CD8-positive, alpha-beta memory T cell (primary cell): ENCODE measurements around the gene HSD17B11. TPM values are rescaled to one million over a fixed set of nuclear protein-coding genes. Genes with fewer than 3 reads are reported as not detected.
A peak's percentile ranks its signal among the peaks of the same experiment; 100 is the strongest.

Experiments
- CTCF ChIA-PET: fragments of 350-600 bp; sonication (Branson Sonifier 250); formaldehyde crosslinking; loops from one replicate; lab custom pipeline; 2021; ENCODE audit warnings: antibody characterized with exemption; lab: Charles Lee
- POLR2A ChIA-PET: fragments of 350-600 bp; sonication (Branson Sonifier 250); formaldehyde crosslinking; loops from one replicate; lab custom pipeline; 2021; ENCODE audit warnings: antibody characterized with exemption; lab: Charles Lee
- DNase-seq, 5 donors: peaks; one replicate each; pipeline versions ENCODE4 v3.0.0 to v3.0.0-alpha.2; 2020 to 2022; ENCODE audit warnings: mixed read lengths in 1 of 5
- H3K27ac ChIP-seq: one replicate; pipeline ENCODE4 v1.7.0; 2013; ENCODE audit warnings: low read depth, mild to moderate bottlenecking, low read length, moderate library complexity
- H3K27me3 ChIP-seq: 2 replicates; pipeline ENCODE4 v1.7.0; 2013; ENCODE audit warnings: low read length, mild to moderate bottlenecking; ENCODE audit not compliant: insufficient read depth, poor library complexity, severe bottlenecking
- H3K36me3 ChIP-seq: 2 replicates; pipeline ENCODE4 v1.7.0; 2013; ENCODE audit warnings: mild to moderate bottlenecking, low read length, moderate library complexity; ENCODE audit not compliant: insufficient read depth
- H3K4me1 ChIP-seq: 2 replicates; pipeline ENCODE4 v1.7.0; 2013; ENCODE audit warnings: mild to moderate bottlenecking, low read length, moderate library complexity; ENCODE audit not compliant: insufficient read depth
- H3K4me3 ChIP-seq: 2 replicates; pipeline ENCODE4 v1.7.0; 2013; ENCODE audit warnings: mild to moderate bottlenecking, low read length
- H3K9me3 ChIP-seq: 2 replicates; pipeline ENCODE4 v1.7.0; 2013; ENCODE audit warnings: mild to moderate bottlenecking, low read length
- H3K27ac Mint-ChIP-seq, 8 donors: one replicate each; pipeline ENCODE4 v1.8.0; 2020 to 2021; ENCODE audit warnings: mixed read lengths in 8 of 8, mild to moderate bottlenecking in 6 of 8, inconsistent platforms in 3 of 8, moderate library complexity in 3 of 8
- H3K27me3 Mint-ChIP-seq, 2 donors: one replicate each; pipeline ENCODE4 v1.8.0; 2020 to 2021; ENCODE audit warnings: mixed read lengths in 2 of 2, mild to moderate bottlenecking in 1 of 2, moderate library complexity in 1 of 2
- H3K36me3 Mint-ChIP-seq, 3 donors: one replicate each; pipeline ENCODE4 v1.8.0; 2020 to 2021; ENCODE audit warnings: mixed read lengths in 3 of 3, inconsistent platforms in 1 of 3, mild to moderate bottlenecking in 1 of 3
- H3K4me1 Mint-ChIP-seq, 3 donors: one replicate each; pipeline ENCODE4 v1.8.0; 2020 to 2021; ENCODE audit warnings: mixed read lengths in 3 of 3, inconsistent platforms in 1 of 3, mild to moderate bottlenecking in 1 of 3
- H3K4me3 Mint-ChIP-seq, 7 donors: one replicate each; pipeline ENCODE4 v1.8.0; 2020 to 2021; ENCODE audit warnings: mixed read lengths in 7 of 7, mild to moderate bottlenecking in 6 of 7, moderate library complexity in 4 of 7, inconsistent platforms in 2 of 7
- H3K9me3 Mint-ChIP-seq, 5 donors: one replicate each; pipeline ENCODE4 v1.8.0; 2020 to 2022; ENCODE audit warnings: mixed read lengths in 5 of 5, mild to moderate bottlenecking in 3 of 5, moderate library complexity in 2 of 5, inconsistent platforms in 1 of 5
- polyA plus RNA-seq: library from polyadenylated mRNA; unstranded; fragments of 300-500 nt; fragmentation: Illumina TruSeq; gene quantifications from one replicate; pipeline ENCODE4 v1.2.3, GENCODE V29; 2021
- total RNA-seq, 2 experiments: library from RNA; stranded (reverse); gene quantifications; one replicate each; pipeline ENCODE4 v1.2.3, GENCODE V29; 2021

HSD17B11 gene, protein sequence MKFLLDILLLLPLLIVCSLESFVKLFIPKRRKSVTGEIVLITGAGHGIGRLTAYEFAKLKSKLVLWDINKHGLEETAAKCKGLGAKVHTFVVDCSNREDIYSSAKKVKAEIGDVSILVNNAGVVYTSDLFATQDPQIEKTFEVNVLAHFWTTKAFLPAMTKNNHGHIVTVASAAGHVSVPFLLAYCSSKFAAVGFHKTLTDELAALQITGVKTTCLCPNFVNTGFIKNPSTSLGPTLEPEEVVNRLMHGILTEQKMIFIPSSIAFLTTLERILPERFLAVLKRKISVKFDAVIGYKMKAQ
- total RNA-seq: 10 to 100 TPM; 26.7 to 27.0 TPM
- polyA plus RNA-seq: 89.0 TPM

DNA sequence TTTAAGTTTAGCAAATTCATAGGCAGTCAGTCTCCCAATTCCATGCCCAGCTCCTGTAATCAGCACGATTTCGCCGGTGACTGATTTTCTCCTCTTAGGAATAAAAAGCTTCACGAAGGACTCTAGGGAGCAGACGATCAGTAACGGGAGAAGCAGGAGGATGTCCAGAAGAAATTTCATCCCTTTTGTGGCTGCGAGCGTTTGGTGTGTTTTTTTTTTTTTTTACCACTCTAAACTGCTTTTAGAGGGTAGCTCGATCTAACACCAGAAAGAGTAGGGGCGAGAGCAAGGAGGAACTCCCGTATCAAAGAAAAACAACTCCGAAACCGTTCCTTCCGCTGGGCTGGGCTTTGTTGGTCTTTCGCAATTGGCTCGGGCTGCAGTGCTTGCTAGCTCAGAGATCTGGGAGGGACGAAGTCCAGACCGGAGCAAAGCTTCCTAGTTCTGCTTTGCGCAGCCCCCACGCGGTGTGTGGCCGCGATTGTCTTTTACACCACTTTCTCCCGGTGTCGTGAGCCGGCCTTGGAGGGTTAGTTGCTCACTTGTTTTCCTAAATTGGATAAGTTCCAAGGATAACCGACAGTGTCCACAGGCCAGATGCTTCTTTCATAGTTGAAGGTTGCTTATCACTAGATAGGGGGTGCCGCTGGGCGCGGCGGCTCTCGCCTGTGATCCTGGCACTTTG is at the start of gene HSD17B11:
TSS of gene HSD17B11 (minus strand) at position 298 of the 685 bp plus-strand sequence. CDS start at position 180, 118 bp downstream.
- H3K4me1 Mint-ChIP-seq: peaks cover 48 to 64% (median 64%) of the 10 kb centered on the region in 3 donors
- CTCF ChIA-PET: interaction anchor here (0.7 to 4.4 kb wide), 11 partner anchors 9 to 457 kb away, joined by 3 to 25 read pairs (median 4); partner anchors contain the start of genes AFF1 and NUDT9
- Histone ChIP-seq H3K27me3 (no peaks in the 10 kb centered on the region), H3K4me1 (peaks cover 33% of the 10 kb centered on the region), H3K4me3 (peak within 1 kb of the TSS; percentile 97), H3K9me3 (no peaks in the 10 kb centered on the region), H3K36me3 (no peaks in the 10 kb centered on the region), H3K27ac (peak within 1 kb of the TSS; percentile 83)
- peak within 1 kb of the TSS; percentile 89 to 99 (median 94) for H3K4me3 Mint-ChIP-seq
- POLR2A ChIA-PET: interaction anchor here (1.1 to 1.9 kb wide), 4 partner anchors 31 to 893 kb away, joined by 4 to 38 read pairs (median 5); partner anchors contain the start of genes AFF1, NUDT9 and PPM1K
- H3K9me3 Mint-ChIP-seq: peaks cover 0 to 5% (median 0%) of the 10 kb centered on the region in 5 donors
- DNase-seq: peak; percentile 69 to 89 (median 81)
- H3K27me3 Mint-ChIP-seq: no peaks in the 10 kb centered on the region
- peak within 1 kb of the TSS; percentile 86 to 98 (median 93) for H3K27ac Mint-ChIP-seq
- peaks cover 3 to 16% (median 4%) of the 10 kb centered on the region in 3 donors for H3K36me3 Mint-ChIP-seq

GRCh38 chr4:87433342-87433741 is 42.4 kb upstream of the HSD17B11 start:
- DNase-seq: no peak
- Histone ChIP-seq H3K4me3 (no peak overlapping the region), H3K27ac (no peak overlapping the region), H3K4me1 (no peaks in the 10 kb centered on the region), H3K27me3 (no peaks in the 10 kb centered on the region), H3K36me3 (peaks cover 9% of the 10 kb centered on the region), H3K9me3 (no peaks in the 10 kb centered on the region)
- H3K27ac Mint-ChIP-seq: peak overlapping the region in 1 of 8 donors; percentile 4
- H3K4me1 Mint-ChIP-seq: peaks cover 43 to 49% (median 49%) of the 10 kb centered on the region in 3 donors
- H3K9me3 Mint-ChIP-seq: no peaks in the 10 kb centered on the region
- no peak overlapping the region for H3K4me3 Mint-ChIP-seq
- no peaks in the 10 kb centered on the region for H3K27me3 Mint-ChIP-seq
- ChIA-PET POLR2A (no interaction called here), CTCF (no interaction called here)
- peaks cover 3 to 30% (median 12%) of the 10 kb centered on the region in 3 donors for H3K36me3 Mint-ChIP-seq

- H3K27ac Mint-ChIP-seq: peak overlapping the region in 2 of 8 donors; percentile 27 to 71
- H3K4me3 Mint-ChIP-seq: no peak overlapping the region
- peaks cover 55 to 71% (median 68%) of the 10 kb centered on the region in 3 donors for H3K4me1 Mint-ChIP-seq
- CTCF ChIA-PET: no interaction called here
- Histone ChIP-seq H3K4me1 (peaks cover 1% of the 10 kb centered on the region), H3K4me3 (no peak overlapping the region), H3K27ac (no peak overlapping the region), H3K36me3 (no peaks in the 10 kb centered on the region), H3K27me3 (no peaks in the 10 kb centered on the region), H3K9me3 (no peaks in the 10 kb centered on the region)
- POLR2A ChIA-PET: no interaction called here
- no peak for DNase-seq
- no peaks in the 10 kb centered on the region for H3K9me3 Mint-ChIP-seq
- H3K27me3 Mint-ChIP-seq: no peaks in the 10 kb centered on the region
- peaks cover 0 to 8% (median 4%) of the 10 kb centered on the region in 3 donors for H3K36me3 Mint-ChIP-seq
These were observed 39.0 kb upstream of the HSD17B11 start for GRCh38 chr4:87430038-87430437.

DNA sequence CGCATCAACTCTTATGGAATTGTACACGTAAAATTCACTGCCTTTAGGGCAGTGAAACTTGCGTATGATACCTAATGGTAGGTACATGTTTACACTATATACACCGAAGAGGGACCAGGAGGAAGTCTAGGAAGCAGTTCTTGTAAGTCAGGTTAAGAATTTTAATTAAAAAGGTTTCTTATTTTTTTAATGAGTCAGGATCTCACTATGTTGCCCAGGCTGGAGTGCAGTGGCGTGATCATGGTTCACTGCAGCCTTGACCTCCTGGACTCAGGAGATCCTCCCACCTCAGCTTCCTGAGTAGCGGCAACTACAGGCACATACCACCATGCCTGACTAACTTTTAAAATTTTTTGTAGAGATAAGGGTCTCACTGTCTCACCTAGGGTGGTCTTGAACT is 38.0 kb upstream of the HSD17B11 start:
- H3K9me3 ChIP-seq: no peaks in the 10 kb centered on the region
- H3K27ac ChIP-seq: no peak overlapping the region
- Mint-ChIP-seq H3K4me1 (peaks cover 59 to 80% (median 78%) of the 10 kb centered on the region in 3 donors), H3K27ac (no peak overlapping the region), H3K27me3 (no peaks in the 10 kb centered on the region), H3K36me3 (peaks cover 0 to 6% (median 3%) of the 10 kb centered on the region in 3 donors), H3K4me3 (no peak overlapping the region), H3K9me3 (no peaks in the 10 kb centered on the region)
- no peak overlapping the region for H3K4me3 ChIP-seq
- H3K4me1 ChIP-seq: peaks cover 11% of the 10 kb centered on the region
- no peaks in the 10 kb centered on the region for H3K36me3 ChIP-seq
- DNase-seq: no peak
- POLR2A ChIA-PET: no interaction called here
- CTCF ChIA-PET: no interaction called here
- no peaks in the 10 kb centered on the region for H3K27me3 ChIP-seq

- peaks cover 0 to 9% (median 3%) of the 10 kb centered on the region in 3 donors for H3K36me3 Mint-ChIP-seq
- Histone ChIP-seq H3K9me3 (no peaks in the 10 kb centered on the region), H3K4me1 (peaks cover 23% of the 10 kb centered on the region), H3K27ac (no peak overlapping the region), H3K4me3 (no peak overlapping the region), H3K36me3 (no peaks in the 10 kb centered on the region), H3K27me3 (no peaks in the 10 kb centered on the region)
- peaks cover 60 to 82% (median 78%) of the 10 kb centered on the region in 3 donors for H3K4me1 Mint-ChIP-seq
- H3K9me3 Mint-ChIP-seq: no peaks in the 10 kb centered on the region
- peaks cover 0 to 4% of the 10 kb centered on the region in 2 donors for H3K27me3 Mint-ChIP-seq
- H3K4me3 Mint-ChIP-seq: no peak overlapping the region
- H3K27ac Mint-ChIP-seq: peak overlapping the region in 2 of 8 donors; percentile 42 to 64
- ChIA-PET POLR2A (no interaction called here), CTCF (no interaction called here)
- no peak for DNase-seq
These were observed 36.5 kb upstream of the HSD17B11 start for GRCh38 chr4:87427518-87427868.

DNA sequence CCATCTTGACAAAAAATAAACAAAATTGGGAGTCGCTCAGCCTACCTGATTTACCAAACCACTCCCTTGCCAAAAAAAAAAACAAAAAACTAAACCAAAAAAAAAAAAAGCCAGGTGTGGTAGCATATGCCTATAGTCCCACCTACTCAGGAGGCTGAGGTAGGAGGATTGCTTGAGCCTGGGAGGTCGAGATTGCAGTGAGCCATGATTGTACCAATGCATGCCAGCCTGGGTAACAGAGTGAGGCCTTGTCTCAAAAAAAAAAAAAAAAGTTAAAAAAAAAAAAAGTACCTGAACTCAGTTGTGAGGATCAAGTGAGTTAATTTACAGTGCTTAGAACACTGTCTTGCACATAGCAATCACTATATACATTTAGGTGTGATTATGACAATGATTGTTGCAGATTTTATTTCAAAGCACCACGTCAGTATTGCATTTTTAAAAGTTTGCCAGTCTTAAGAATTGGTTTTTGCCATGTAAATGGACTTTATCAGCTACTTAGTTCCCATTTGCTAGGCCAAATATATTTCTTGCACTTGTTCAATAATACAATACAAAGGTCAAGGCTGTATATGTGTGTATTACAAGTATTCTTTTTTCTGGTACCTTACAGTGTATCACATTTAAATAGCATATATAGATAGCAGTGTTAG is 36.0 kb upstream of the HSD17B11 start:
- Mint-ChIP-seq H3K4me3 (no peak overlapping the region), H3K27me3 (peaks cover 0 to 4% of the 10 kb centered on the region in 2 donors), H3K4me1 (peaks cover 62 to 82% (median 78%) of the 10 kb centered on the region in 3 donors), H3K36me3 (peaks cover 0 to 12% (median 3%) of the 10 kb centered on the region in 3 donors), H3K9me3 (no peaks in the 10 kb centered on the region), H3K27ac (peak overlapping the region in 1 of 8 donors; percentile 42)
- Histone ChIP-seq H3K27me3 (no peaks in the 10 kb centered on the region), H3K4me3 (no peak overlapping the region), H3K36me3 (no peaks in the 10 kb centered on the region), H3K4me1 (peaks cover 23% of the 10 kb centered on the region), H3K9me3 (no peaks in the 10 kb centered on the region), H3K27ac (no peak overlapping the region)
- ChIA-PET POLR2A (no interaction called here), CTCF (no interaction called here)
- DNase-seq: no peak

DNA sequence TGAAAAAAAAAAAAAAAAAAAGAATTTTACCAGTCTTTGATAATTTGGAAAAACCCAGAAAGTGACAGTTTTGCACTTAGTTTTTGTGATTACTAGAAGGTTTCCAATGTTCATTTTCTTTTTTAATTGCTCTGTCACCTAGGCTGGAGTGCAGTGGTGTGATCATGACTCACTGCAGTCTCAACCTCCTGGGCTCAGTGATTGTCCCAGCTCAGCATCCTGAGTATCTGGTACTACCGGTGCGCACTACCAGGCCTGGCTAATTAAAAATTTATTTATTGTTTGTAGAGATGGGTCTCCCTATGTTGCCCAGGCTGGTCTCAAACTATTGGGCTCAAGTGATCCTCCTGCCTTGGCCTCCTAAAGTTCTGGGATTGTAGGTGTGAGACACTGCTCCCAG is 34.7 kb upstream of the HSD17B11 start:
- no peak overlapping the region for H3K27ac ChIP-seq

More for the DNA sequence above, 34.7 kb upstream of the HSD17B11 start:
- H3K36me3 Mint-ChIP-seq: peaks cover 0 to 14% (median 0%) of the 10 kb centered on the region in 3 donors
- H3K27ac Mint-ChIP-seq: peak overlapping the region in 2 of 8 donors; percentile 15 to 27
- H3K27me3 Mint-ChIP-seq: peaks cover 0 to 4% of the 10 kb centered on the region in 2 donors
- Histone ChIP-seq H3K4me3 (no peak overlapping the region), H3K9me3 (no peaks in the 10 kb centered on the region), H3K36me3 (no peaks in the 10 kb centered on the region), H3K4me1 (peaks cover 31% of the 10 kb centered on the region), H3K27me3 (no peaks in the 10 kb centered on the region)
- no peaks in the 10 kb centered on the region for H3K9me3 Mint-ChIP-seq
- peak overlapping the region in 2 of 7 donors; percentile 16 to 18 for H3K4me3 Mint-ChIP-seq
- DNase-seq: no peak
- POLR2A ChIA-PET: no interaction called here
- H3K4me1 Mint-ChIP-seq: peaks cover 55 to 78% (median 74%) of the 10 kb centered on the region in 3 donors
- CTCF ChIA-PET: no interaction called here
